HepG2 (cell line): Measurements from ENCODE around the gene PCCB.

ENCODE experiments used
- CREM ChIP-seq, 2 experiments: sonication (generic) in 1 of 2; formaldehyde crosslinking in 1 of 2; IDR thresholded peaks; 2 replicates each; pipeline versions ENCODE4 v1.4.0 to v1.6.1; 2016 to 2020; ENCODE audit warnings: antibody characterized with exemption in 1 of 2, mild to moderate bottlenecking in 1 of 2, missing genetic modification reagents in 1 of 2
- GABPA ChIP-seq, 2 experiments: IDR thresholded peaks; 2 replicates each; pipeline ENCODE4 v1.6.1; 2011 to 2016; ENCODE audit warnings: low read depth in 2 of 2, low read length in 1 of 2, missing biosample characterization in 1 of 2, missing genetic modification characterization in 1 of 2
- POLR2A ChIP-seq, 2 experiments: IDR thresholded peaks; 2 replicates each; pipeline ENCODE4 v1.6.1; 2011; ENCODE audit warnings: low read depth in 2 of 2, low read length in 2 of 2, mild to moderate bottlenecking in 1 of 2, moderate library complexity in 1 of 2; ENCODE audit not compliant: insufficient read depth in 1 of 2
- TAF1 ChIP-seq: sonication (generic); formaldehyde crosslinking; IDR thresholded peaks from 2 replicates; pipeline ENCODE4 v1.4.0; 2020; ENCODE audit warnings: missing genetic modification reagents
- ZNF709 ChIP-seq: sonication (generic); formaldehyde crosslinking; IDR thresholded peaks from 2 replicates; pipeline ENCODE4 v1.5.0; 2020; ENCODE audit warnings: mild to moderate bottlenecking, missing genetic modification reagents
- TF ChIP-seq, protein P1 (sequence below): sonication (generic); formaldehyde crosslinking; IDR thresholded peaks from 2 replicates; pipeline ENCODE4 v1.4.0; 2020; ENCODE audit warnings: missing genetic modification reagents, borderline replicate concordance
- TF ChIP-seq, protein P2 (sequence below): sonication (generic); formaldehyde crosslinking; IDR thresholded peaks from 2 replicates; pipeline ENCODE4 v1.5.0; 2020; ENCODE audit warnings: mild to moderate bottlenecking, missing genetic modification reagents, moderate library complexity

DNA sequence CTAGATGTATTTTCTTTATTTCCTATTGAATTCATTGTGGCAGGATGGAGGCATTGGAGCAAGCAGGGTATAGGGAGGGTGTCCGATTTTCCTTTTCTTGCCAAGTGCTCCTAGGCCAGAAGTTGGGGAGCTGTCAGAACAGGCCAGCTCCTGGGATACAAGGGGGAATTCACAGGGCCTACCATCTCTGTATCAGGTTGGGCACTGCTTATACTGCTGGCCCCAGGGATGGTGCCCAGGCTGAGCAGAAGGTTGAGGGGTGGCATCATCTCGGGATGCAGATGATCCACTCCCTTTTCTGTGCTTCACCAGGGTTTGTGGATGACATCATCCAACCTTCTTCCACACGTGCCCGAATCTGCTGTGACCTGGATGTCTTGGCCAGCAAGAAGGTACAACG, 79.5 kb downstream of the PCCB start:
- TF ChIP-seq, protein P1, sequence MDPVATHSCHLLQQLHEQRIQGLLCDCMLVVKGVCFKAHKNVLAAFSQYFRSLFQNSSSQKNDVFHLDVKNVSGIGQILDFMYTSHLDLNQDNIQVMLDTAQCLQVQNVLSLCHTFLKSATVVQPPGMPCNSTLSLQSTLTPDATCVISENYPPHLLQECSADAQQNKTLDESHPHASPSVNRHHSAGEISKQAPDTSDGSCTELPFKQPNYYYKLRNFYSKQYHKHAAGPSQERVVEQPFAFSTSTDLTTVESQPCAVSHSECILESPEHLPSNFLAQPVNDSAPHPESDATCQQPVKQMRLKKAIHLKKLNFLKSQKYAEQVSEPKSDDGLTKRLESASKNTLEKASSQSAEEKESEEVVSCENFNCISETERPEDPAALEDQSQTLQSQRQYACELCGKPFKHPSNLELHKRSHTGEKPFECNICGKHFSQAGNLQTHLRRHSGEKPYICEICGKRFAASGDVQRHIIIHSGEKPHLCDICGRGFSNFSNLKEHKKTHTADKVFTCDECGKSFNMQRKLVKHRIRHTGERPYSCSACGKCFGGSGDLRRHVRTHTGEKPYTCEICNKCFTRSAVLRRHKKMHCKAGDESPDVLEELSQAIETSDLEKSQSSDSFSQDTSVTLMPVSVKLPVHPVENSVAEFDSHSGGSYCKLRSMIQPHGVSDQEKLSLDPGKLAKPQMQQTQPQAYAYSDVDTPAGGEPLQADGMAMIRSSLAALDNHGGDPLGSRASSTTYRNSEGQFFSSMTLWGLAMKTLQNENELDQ (CRISPR knock-in tag): no peak
- no peak for TF ChIP-seq TAF1 (CRISPR knock-in tag)
- no peak for TF ChIP-seq ZNF709 (CRISPR knock-in tag)
- no peak for TF ChIP-seq GABPA (IDR thresholded peaks at IDR 0.05; ENCODE audit: low read depth, low read length)
- no peak for TF ChIP-seq GABPA (CRISPR knock-in tag; IDR thresholded peaks at IDR 0.05; ENCODE audit: low read depth)
- TF ChIP-seq, protein P2, sequence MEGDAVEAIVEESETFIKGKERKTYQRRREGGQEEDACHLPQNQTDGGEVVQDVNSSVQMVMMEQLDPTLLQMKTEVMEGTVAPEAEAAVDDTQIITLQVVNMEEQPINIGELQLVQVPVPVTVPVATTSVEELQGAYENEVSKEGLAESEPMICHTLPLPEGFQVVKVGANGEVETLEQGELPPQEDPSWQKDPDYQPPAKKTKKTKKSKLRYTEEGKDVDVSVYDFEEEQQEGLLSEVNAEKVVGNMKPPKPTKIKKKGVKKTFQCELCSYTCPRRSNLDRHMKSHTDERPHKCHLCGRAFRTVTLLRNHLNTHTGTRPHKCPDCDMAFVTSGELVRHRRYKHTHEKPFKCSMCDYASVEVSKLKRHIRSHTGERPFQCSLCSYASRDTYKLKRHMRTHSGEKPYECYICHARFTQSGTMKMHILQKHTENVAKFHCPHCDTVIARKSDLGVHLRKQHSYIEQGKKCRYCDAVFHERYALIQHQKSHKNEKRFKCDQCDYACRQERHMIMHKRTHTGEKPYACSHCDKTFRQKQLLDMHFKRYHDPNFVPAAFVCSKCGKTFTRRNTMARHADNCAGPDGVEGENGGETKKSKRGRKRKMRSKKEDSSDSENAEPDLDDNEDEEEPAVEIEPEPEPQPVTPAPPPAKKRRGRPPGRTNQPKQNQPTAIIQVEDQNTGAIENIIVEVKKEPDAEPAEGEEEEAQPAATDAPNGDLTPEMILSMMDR: no peak
- no peak for TF ChIP-seq CREM (IDR thresholded peaks at IDR 0.05)
- no peak for TF ChIP-seq CREM (CRISPR knock-in tag; IDR thresholded peaks at IDR 0.05)
- TF ChIP-seq POLR2A (IDR thresholded peaks at IDR 0.05; ENCODE audit: insufficient read depth in 1 of 2, low read depth in 2 of 2, low read length in 2 of 2): no peak
